EH (cell line): ENCODE measurements around the gene HSD3B1.
A peak's percentile ranks its signal among the peaks of the same experiment; 100 is the strongest.

Source experiments
- DNase-seq: peaks from one replicate; pipeline ENCODE4 v3.0.0-alpha.2; 2015; ENCODE audit warnings: low read depth

The HSD3B1 gene

DNA sequence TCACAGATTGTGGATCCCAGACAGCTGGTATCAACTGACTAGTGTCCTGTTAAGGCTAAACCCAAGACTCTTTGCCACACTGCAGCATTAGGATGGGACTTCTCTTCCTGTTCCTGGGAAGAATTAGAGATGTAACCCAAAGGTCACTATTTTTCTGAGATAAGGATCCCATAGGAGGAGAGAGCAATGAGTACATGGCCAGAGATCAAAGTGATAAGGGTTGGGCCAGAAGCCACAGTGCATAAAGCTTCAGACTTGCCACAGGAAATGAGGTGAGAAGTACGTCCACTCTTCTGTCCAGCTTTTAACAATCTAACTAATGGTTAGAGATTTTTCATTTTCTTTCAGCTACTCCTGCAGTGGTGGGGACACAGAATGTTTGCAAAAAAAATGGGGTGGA is at the start of gene HSD3B1:
Gene HSD3B1, plus strand, starts transcription at position 270 of the 400 bp plus-strand sequence. CDS start 267 bp downstream, outside the sequence.
- peak; percentile 0 for DNase-seq

DNA sequence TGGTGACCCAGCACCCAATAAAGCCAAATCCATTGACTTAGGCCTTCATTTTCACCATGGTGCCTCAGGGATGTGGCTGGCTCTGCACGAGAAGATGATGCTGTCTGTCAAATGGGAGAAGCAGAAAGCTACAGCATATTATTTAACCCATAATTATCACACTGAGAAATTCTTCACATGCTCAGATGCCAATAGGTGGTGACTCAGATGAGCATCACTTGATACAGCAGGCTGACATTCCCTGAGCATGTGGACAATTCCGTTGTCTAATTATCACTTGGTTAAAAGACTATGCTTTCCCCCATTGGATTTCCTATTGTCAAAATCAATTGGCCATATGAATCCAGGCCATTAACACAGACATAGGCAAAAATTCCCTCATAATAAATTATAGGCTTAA is 44.0 kb upstream of the HSD3B1 start:
- no peak for DNase-seq

- DNase-seq: no peak
These were observed 43.4 kb upstream of the HSD3B1 start for GRCh38 chr1:119463569-119463968.

DNA sequence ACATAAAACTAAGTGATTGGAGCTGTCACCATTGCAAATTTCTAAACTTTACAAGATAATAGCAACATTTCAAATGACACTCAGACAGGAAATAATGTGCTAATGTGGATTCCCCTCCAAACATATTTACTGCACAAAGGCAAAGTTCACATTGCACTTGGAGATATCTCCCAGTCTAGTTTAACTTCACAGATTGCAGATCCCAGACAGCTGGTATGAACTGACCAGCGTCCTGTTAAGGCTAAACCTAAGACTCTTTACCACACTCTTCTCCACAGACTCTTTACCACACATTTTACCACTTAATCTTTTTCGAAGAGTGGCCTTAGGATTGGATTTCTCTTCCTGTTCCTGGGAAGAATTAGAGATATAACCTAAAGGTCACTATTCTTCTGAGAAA is 40.6 kb upstream of the HSD3B1 start:
- no peak for DNase-seq

DNA sequence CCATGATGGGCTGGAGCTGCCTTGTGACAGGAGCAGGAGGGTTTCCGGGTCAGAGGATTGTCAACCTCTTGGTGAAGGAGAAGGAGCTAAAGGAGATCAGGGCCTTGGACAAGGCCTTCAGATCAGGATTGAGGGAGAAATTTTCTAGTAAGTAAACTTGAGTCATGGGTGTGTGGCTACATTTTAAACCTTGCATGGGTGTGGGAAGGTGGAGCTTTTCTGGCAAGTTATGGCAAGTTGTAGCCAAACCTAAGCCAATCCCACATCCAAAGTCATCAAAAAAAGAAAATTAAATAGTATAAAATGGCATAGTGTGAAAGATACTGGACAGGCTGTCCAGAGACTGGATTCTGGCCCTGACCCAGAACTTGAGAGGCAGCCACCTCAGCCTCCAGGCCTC is 39.8 kb upstream of the HSD3B1 start:
- DNase-seq: no peak

- DNase-seq: no peak
These were observed 38.9 kb upstream of the HSD3B1 start for GRCh38 chr1:119467857-119468668.

DNA sequence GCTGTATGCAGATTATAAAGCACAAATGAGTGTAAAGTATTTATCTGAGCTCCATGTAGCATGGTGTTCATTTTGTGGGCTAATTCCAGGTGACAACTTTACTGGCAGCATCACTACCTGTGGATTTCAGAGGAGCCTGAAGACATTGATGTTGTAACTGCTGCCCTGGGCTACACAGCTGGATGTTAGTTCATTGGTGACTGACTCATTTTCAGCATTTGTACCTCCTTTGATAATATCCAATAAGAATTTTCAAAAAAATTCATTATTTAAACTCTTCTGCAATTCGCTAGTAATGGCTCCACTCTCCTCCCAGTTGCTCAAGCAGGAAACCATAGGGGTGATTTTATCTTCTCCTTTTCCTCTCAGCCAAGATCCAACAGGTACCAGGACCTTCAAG is 37.3 kb upstream of the HSD3B1 start:
- no peak for DNase-seq

GRCh38 chr1:119470377-119470776 is 36.6 kb upstream of the HSD3B1 start:
- DNase-seq: no peak

DNA sequence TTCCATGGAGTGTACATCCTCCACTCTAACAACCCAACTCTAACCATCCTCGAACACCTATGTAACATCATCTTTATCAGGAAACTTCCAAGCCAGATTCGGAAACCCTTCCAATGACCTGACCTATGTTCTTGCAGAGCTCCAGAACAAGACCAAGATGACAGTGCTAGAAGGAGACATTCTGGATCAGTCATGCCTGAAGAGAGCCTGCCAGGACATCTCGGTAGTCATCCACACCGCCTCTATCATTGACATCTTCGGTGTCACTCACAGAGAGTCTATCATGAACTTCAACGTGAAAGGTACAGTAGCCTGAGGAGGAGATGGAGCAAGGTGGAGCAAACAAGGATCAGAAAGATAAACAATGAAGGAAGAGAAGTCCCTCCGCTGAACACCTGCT is 36.1 kb upstream of the HSD3B1 start:
- no peak for DNase-seq

GRCh38 chr1:119471566-119471965 is 35.4 kb upstream of the HSD3B1 start:
- no peak for DNase-seq

DNA sequence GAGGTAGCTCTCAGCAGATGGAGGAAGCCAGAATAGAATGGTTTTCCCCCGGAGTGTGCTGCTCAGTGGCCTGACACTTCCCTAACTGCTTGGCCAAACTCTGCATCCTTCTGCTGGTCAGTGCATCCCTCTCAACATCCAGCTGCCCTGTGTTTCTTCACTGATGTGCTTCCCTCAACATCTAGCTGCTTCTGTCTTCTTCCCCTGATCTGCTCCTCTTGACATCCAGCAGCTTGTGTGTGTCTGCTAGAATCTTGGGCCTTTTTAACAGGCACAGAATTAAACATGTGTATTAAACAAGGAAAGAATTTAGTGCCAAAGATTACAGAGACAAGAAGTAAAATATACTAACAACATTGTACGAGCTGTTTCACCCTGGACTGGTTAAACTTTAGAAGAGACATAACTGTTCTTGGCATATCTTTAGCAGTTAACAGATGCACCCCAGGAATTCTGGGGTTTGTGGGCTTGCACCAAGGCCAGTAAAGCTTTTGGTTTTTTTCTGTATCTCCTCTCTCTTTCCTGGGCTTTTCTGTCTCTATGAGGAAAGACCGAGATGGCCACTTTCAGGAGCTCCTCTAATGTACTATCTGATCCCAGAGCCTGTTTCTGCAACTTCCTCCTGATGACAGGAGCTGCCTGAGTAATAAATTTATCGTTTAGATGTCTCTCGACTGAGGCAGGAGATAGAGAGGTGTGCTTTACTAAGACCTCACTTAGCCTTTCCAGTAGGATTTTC is 34.8 kb upstream of the HSD3B1 start:
- DNase-seq: no peak

GRCh38 chr1:119472819-119473175 is 34.2 kb upstream of the HSD3B1 start:
- DNase-seq: no peak

- DNase-seq: peak; percentile 34
These were observed 31.1 kb upstream of the HSD3B1 start for GRCh38 chr1:119475866-119476439.

GRCh38 chr1:119477710-119478109 is 29.3 kb upstream of the HSD3B1 start:
- DNase-seq: no peak

- no peak for DNase-seq
These were observed 26.8 kb upstream of the HSD3B1 start for GRCh38 chr1:119480175-119480574.

DNA sequence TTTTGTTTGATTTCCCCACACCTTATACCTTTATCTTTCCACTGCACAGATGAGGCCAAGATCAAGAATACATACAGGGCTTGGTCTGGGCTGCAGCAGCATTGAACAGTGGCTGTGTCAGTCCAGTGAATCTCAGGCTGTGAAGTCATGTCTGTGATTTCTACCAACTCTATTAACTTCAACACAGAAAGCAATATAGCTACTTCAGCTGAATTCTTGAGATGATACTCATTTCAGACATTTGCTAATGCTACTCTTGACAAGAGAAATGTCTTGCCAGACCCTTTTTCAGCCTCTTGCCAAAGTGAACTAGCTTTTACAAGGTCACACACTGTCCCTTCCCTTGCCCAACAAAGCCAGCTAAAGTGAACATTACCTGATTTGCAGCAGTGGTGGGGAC is 25.1 kb upstream of the HSD3B1 start:
- no peak for DNase-seq

DNA sequence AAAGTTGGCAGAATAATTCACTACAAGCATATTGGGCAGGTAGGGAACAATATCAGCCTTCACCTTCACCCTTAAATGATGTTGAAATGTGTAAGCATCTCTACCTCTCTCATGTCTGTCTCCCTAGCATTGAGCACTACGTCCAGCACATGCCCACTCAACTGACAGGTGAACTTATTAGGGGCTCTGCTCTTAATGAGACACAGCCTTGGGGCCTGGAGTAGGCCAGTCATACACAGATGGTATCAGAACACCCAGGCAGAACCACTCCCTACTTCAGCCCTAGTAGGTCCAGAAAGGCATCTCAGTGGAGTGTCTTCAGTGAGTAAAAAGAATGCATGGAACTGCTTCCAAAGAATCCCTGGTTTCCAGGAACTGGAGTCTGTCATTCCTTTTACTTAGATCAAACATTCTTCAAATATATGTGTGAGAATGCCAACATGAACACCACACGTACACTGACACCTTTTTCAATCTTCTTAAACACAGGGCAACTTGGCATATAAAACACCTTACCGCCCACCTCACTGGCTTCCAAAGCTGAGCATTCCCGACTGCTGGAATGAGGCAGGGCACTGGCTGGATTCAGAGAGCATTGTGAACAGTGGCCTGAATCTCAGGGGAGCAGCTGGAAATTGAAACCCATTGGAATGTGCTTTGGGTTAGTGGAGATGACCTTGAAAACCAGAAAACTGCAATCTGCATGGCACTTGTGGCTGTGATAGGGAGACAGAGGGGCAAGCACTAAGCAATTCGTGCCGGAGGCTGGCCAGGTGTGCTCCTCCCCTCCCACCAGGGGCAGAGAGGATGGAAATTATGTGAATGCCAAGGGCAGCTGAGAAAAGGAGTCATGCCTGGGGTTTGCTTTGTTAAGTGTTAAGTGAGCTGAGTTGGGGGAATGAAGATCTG is 24.2 kb upstream of the HSD3B1 start:
- no peak for DNase-seq

DNA sequence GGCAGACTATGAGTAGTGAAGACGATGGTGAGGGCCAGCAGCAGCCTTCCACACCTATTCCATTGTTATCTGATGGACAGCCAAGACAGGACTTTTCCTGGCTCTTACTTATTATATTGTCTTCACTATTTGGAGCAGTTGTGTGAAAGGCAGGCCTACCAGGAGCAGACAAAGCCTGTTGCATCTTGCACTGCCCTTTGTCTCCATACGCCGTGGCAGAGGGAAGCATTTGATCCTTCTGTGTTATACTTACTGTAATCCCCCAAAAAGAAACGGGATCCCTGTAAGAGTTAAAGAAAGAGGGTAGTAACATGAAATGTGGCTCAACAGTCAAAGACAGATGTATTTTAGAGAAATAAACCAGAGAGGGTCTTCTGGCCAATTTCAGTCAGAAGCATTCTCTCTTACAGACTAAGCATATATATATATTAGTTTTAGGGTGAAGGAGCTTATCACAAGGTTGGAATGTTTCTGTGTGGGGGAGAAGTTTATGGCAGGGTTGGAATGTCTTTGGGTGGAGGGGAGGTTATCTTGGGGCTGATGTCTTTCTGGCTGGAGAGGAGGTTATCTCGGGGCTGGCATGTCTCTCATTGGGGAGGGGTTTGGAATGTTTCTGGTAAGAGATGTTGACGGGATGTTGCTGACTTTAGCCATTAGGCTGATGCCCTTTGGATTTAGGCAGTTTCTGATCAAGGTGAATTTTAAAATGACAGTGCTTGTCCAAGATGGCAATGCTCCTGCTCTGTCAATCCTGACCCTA is 23.4 kb upstream of the HSD3B1 start:
- no peak for DNase-seq

- no peak for DNase-seq
These were observed 21.8 kb upstream of the HSD3B1 start for GRCh38 chr1:119485201-119485600.

DNA sequence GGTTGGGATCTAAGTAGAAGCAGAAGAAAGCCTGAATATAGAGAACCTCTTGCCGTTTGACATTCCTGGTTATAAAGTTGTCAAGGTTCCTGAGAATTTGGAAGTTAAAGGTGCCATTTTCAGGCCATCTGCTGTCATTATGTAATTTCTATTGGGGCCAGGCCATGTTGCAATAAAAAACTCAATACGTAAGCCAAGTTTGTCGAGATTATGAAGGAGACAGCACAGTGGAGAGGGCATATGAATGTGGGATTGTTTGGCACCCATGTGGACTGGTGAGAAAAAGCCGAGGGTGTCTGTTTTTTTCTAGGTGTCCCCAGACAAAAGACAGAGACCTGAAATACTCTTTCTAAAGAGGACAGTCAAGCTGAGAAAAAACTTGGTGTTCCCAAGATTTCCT is 18.8 kb upstream of the HSD3B1 start:
- no peak for DNase-seq

GRCh38 chr1:119489201-119489600 is 17.8 kb upstream of the HSD3B1 start:
- DNase-seq: no peak
